Esophagus (tissue), 2 donors: ENCODE results near the gene C2CD4A. TPM values are rescaled to one million over a fixed set of nuclear protein-coding genes. Genes with fewer than 3 reads are reported as not detected.
"Not testable (repeated sequence)": the region's sequence is repeated elsewhere in the genome, so short reads cannot be mapped to it uniquely, and the experiment has no call there.

Source experiments
- H3K27ac ChIP-seq, 2 donors: one replicate each; pipeline ENCODE4 v1.5.1; 2013; ENCODE audit warnings: low read depth in 2 of 2, mild to moderate bottlenecking in 2 of 2, inconsistent platforms in 1 of 2, low read length in 1 of 2, moderate library complexity in 1 of 2
- H3K27me3 ChIP-seq, 2 donors: one replicate each; pipeline ENCODE4 v1.6.1; 2013; ENCODE audit warnings: low read length in 2 of 2, control low read depth in 1 of 2, mild to moderate bottlenecking in 1 of 2; ENCODE audit not compliant: insufficient read depth in 2 of 2, control insufficient read depth in 1 of 2
- H3K36me3 ChIP-seq, 2 donors: one replicate each; pipeline ENCODE4 v1.6.1; 2013; ENCODE audit warnings: low read length in 1 of 2; ENCODE audit not compliant: control insufficient read depth in 2 of 2, insufficient read depth in 2 of 2
- H3K4me1 ChIP-seq, 2 donors: one replicate each; pipeline ENCODE4 v1.6.1; 2013; ENCODE audit warnings: low read length in 1 of 2; ENCODE audit not compliant: control insufficient read depth in 2 of 2, insufficient read depth in 2 of 2
- H3K4me3 ChIP-seq, 2 donors: one replicate each; pipeline ENCODE4 v1.5.1; 2013; ENCODE audit warnings: low read length in 2 of 2, mild to moderate bottlenecking in 2 of 2, low read depth in 1 of 2, moderate library complexity in 1 of 2
- H3K9me3 ChIP-seq, 2 donors: one replicate each; pipeline ENCODE4 v1.6.1; 2013; ENCODE audit warnings: mild to moderate bottlenecking in 2 of 2, low read depth in 1 of 2, low read length in 1 of 2, moderate library complexity in 1 of 2; ENCODE audit not compliant: control insufficient read depth in 2 of 2, insufficient read depth in 1 of 2
- WGBS, 2 donors: extraction: QIAGEN DNeasy Blood & Tissue Kit; methylation state at CpG; one replicate each; pipeline ENCODE4 v1.1.7; 2013; 5-methylcytosine and 5-hydroxymethylcytosine counted together
- polyA plus RNA-seq, 2 donors: library from polyadenylated mRNA; stranded (reverse); fragments of 200-250 nt; gene quantifications; one replicate each; pipeline ENCODE4 v1.2.3, GENCODE V29; 2013
- donor health status: healthy with polysubstance abuse.
- donor health status: Bipolar disorder and iron deficiency.

C2CD4A gene
- polyA plus RNA-seq, 2 donors: 0.04 to 0.13 TPM

GRCh38 chr15:62047282-62047827 is 19.4 kb upstream of the C2CD4A start:
- H3K36me3 ChIP-seq: no peaks in the 10 kb centered on the region

GRCh38 chr15:62048254-62048653 is 18.5 kb upstream of the C2CD4A start:
- H3K36me3 ChIP-seq, H3K9me3 ChIP-seq, H3K4me1 ChIP-seq, H3K27ac ChIP-seq, H3K4me3 ChIP-seq, H3K27me3 ChIP-seq: not testable (repeated sequence)
- 95 to 96% methylated on average over 4 of the region's 4 CpGs for WGBS, 2 donors

More at GRCh38 chr15:62047282-62047827, 19.4 kb upstream of the C2CD4A start:
- WGBS, 2 donors: 82 to 89% methylated on average over 2 of the region's 2 CpGs
- H3K27ac ChIP-seq: no peak overlapping the region
- H3K4me1 ChIP-seq: no peaks in the 10 kb centered on the region
- no peaks in the 10 kb centered on the region for H3K9me3 ChIP-seq
- no peaks in the 10 kb centered on the region for H3K27me3 ChIP-seq
- H3K4me3 ChIP-seq: no peak overlapping the region

GRCh38 chr15:62050115-62050514 is 16.7 kb upstream of the C2CD4A start:
- Histone ChIP-seq H3K4me1 (no peaks in the 10 kb centered on the region), H3K9me3 (no peaks in the 10 kb centered on the region), H3K4me3 (no peak overlapping the region), H3K36me3 (no peaks in the 10 kb centered on the region), H3K27me3 (no peaks in the 10 kb centered on the region), H3K27ac (no peak overlapping the region)
- WGBS, 2 donors: 81 to 91% methylated on average over 1 of the region's 1 CpG

DNA sequence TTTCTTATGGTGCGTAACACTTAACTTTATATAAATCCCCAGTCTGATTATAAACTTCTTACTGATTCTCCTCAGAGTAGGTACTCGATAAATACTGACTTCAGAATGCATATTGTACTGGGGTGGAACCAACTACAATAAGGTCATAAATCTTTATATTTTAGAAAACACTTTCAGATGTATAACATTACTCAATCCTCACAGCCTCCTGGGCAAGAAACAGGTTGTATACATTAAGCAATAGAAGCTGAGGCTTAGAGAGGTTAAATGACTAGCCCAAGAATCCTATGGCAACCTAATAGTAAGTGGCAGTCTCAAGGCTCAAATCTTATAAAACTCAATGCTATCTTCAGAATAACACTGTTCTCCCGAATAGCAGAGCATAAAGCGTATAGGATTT is 15.6 kb upstream of the C2CD4A start:
- 94 to 98% methylated on average over 4 of the region's 4 CpGs for WGBS, 2 donors
- no peaks in the 10 kb centered on the region for H3K4me1 ChIP-seq
- H3K27ac ChIP-seq: no peak overlapping the region

DNA sequence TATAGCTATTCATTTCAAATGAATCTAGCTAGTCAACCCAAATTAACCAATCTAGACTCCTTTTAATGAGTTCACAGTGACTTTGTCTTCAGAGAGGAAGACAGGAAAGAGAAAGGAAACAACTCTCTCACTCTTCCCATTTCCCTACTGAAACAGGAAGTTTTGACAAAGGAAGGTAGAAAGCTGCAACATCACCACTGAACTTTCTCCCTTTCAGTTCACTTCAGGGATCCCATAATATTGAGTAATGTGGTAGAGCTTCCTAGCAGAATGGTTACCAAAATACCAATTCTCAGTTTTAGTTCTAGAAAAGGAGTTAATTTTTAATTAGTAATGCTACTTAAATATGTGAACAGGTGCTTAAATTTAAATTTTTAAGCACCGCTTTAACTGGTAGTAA is 14.1 kb upstream of the C2CD4A start:
- H3K4me1 ChIP-seq: no peaks in the 10 kb centered on the region
- no peaks in the 10 kb centered on the region for H3K36me3 ChIP-seq
- H3K9me3 ChIP-seq: no peaks in the 10 kb centered on the region
- no peak overlapping the region for H3K4me3 ChIP-seq
- H3K27me3 ChIP-seq: no peaks in the 10 kb centered on the region
- WGBS, 2 donors: 95% methylated on average over 1 of the region's 1 CpG
- H3K27ac ChIP-seq: no peak overlapping the region

More for the DNA sequence above, 15.6 kb upstream of the C2CD4A start:
- H3K4me3 ChIP-seq: no peak overlapping the region
- no peaks in the 10 kb centered on the region for H3K36me3 ChIP-seq
- no peaks in the 10 kb centered on the region for H3K9me3 ChIP-seq
- H3K27me3 ChIP-seq: no peaks in the 10 kb centered on the region

DNA sequence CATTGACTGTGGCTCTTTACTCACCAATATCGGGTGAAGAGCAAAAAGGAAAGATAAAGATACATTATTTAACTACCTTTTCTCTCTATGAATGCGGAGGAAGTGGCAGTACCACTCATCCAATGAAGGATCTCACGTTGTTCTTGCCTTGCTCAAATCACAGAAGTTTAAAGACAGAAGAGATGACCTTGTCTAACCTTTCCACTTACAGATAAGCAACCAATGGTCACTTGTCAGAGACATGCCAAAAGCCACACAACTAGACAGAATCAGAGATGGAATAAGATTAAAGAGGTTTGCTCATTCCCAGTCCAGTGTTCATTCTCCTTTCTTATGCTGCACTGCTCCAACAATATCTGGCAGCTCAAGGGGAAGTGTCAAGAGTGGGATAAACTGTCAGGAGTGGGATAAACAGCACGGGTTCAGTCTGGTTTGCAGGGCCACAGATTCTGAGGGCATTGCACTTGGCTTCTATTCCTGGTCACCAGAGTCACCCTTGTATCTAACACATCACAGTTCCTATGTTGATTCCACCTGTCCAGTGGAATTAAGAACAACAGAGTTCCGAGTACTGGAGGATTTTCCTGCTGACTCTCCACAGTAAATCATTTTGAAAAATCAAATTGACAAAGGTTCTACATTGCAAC is 13.2 kb upstream of the C2CD4A start:
- Histone ChIP-seq H3K9me3 (no peaks in the 10 kb centered on the region), H3K27ac (no peak overlapping the region), H3K27me3 (no peaks in the 10 kb centered on the region), H3K4me3 (no peak overlapping the region), H3K4me1 (no peaks in the 10 kb centered on the region), H3K36me3 (no peaks in the 10 kb centered on the region)
- 69 to 70% methylated on average over 5 of the region's 5 CpGs for WGBS, 2 donors

DNA sequence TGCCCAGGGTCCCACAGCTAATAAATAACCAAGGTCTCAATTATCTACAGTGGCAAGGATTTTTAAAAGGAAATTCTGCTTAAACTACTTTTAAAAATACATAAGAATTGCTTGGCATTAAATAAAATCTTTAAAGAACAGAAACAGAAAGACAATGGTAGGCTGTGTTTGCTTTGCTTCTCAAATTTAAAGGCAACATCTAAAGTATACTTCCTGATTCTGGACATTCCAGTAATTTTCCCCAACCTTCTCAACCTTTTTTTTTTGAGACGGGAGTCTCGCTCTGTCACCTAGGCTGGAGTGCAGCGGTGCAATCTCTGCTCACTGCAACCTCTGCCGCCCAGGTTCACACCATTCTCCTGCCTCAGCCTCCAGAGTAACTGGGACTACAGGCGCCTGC is 11.8 kb upstream of the C2CD4A start:
- Histone ChIP-seq H3K9me3 (no peaks in the 10 kb centered on the region), H3K4me1 (peaks cover 0 to 2% of the 10 kb centered on the region in 2 donors), H3K27ac (no peak overlapping the region), H3K4me3 (no peak overlapping the region), H3K27me3 (no peaks in the 10 kb centered on the region), H3K36me3 (no peaks in the 10 kb centered on the region)
- WGBS, 2 donors: 88 to 90% methylated on average over 5 of the region's 5 CpGs

DNA sequence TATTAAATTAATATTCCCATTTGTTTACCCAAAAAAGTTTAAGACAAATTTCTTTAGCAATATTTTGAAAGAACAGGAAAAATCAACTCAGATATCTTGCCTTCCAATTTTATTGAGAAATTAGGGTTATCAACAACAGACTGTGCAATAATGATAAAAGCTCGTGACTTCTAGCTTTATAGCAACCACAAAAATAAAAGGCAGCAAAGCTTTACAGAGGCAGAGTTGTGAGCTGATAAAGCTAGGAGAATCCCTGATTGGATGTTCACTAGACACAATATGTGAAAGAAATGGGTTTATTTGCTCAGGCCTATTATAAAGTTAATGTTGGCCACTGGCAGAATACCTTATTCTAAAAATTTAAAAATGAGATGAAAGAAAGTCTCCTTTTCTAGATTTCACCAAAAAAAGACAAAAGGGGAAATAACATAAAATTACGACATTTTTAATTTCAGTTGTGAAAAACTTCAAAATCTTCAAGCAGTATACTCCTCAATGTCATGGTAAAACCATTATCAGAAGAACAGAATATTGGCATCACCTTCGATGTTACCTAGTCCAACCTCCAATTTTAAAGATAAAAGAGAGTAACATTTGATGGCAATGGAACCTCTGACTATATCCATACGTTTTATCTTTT is 9.3 kb upstream of the C2CD4A start:
- Histone ChIP-seq H3K36me3 (no peaks in the 10 kb centered on the region), H3K9me3 (no peaks in the 10 kb centered on the region), H3K4me3 (no peak overlapping the region), H3K27ac (no peak overlapping the region), H3K4me1 (peaks cover 0 to 2% of the 10 kb centered on the region in 2 donors), H3K27me3 (no peaks in the 10 kb centered on the region)
- 86 to 92% methylated on average over 4 of the region's 4 CpGs for WGBS, 2 donors

- Histone ChIP-seq H3K4me1 (peaks cover 0 to 2% of the 10 kb centered on the region in 2 donors), H3K36me3 (no peaks in the 10 kb centered on the region), H3K4me3 (no peak overlapping the region), H3K27me3 (no peaks in the 10 kb centered on the region), H3K9me3 (no peaks in the 10 kb centered on the region), H3K27ac (no peak overlapping the region)
- WGBS, 2 donors: 86 to 90% methylated on average over 5 of the region's 5 CpGs
These were observed 8.3 kb upstream of the C2CD4A start for GRCh38 chr15:62058327-62059028.
